ENCODE data around the gene ST7.

- TF ChIP-seq CTCF (IDR thresholded peaks at IDR 0.05; ENCODE audit: insufficient read depth, low read depth, low read length) = no peak
- no peak for TF ChIP-seq EZH2 (IDR thresholded peaks at IDR 0.05; ENCODE audit: insufficient read depth, low read length)
These were observed 231.1 kb downstream of the ST7 start for GRCh38 chr7:117184367-117184766.
